ENCODE data around the gene PAK6.

The PAK6 gene

GRCh38 chr15:40287505-40287904, 48.6 kb downstream of the PAK6 start:
- 90% methylated on average over 3 of the region's 3 CpGs for WGBS

GRCh38 chr15:40287968-40288367, 49.1 kb downstream of the PAK6 start:
- no peak overlapping the region for H4K8ac ChIP-seq (ENCODE audit: low read length)
- H3K36me3 ChIP-seq (ENCODE audit: control insufficient read depth in 1 of 2, insufficient read depth in 2 of 2, low read depth in 1 of 2, low read length in 2 of 2) = no peaks in the 10 kb centered on the region
- H2BK120ac ChIP-seq (ENCODE audit: low read depth, low read length) = no peak overlapping the region
- H3K4me2 ChIP-seq (ENCODE audit: low read length, poor library complexity, severe bottlenecking) = no peak overlapping the region
- peaks cover 35% of the 10 kb centered on the region for H3K4me1 ChIP-seq (ENCODE audit: control insufficient read depth, insufficient read depth, low read depth, low read length)
- no peak overlapping the region for H2AK5ac ChIP-seq (ENCODE audit: low read length, severe bottlenecking)
- no peak overlapping the region for H3K4ac ChIP-seq (ENCODE audit: low read depth in 1 of 2, low read length in 2 of 2)
- H2BK15ac ChIP-seq (ENCODE audit: low read depth, poor library complexity, severe bottlenecking) = no peak overlapping the region
- no peak overlapping the region for H3K14ac ChIP-seq (ENCODE audit: low read length in 2 of 2)
- H4K91ac ChIP-seq (ENCODE audit: low read length) = no peak overlapping the region
- H2BK12ac ChIP-seq (ENCODE audit: low read length in 2 of 2) = no peak overlapping the region
- H2AFZ ChIP-seq (ENCODE audit: low read depth, low read length) = no peak overlapping the region
- no peak overlapping the region for H3K23ac ChIP-seq (ENCODE audit: low read length in 2 of 2)
- H3K18ac ChIP-seq (ENCODE audit: low read depth in 1 of 2, low read length in 2 of 2) = no peak overlapping the region
- H3K79me1 ChIP-seq (replicated peaks; ENCODE audit: low read length, poor library complexity, severe bottlenecking) = no peaks in the 10 kb centered on the region
- no peaks in the 10 kb centered on the region for H3K9me3 ChIP-seq (ENCODE audit: control insufficient read depth, low read length)
- 60% methylated on average over 4 of the region's 4 CpGs for WGBS
- DNase-seq = no peak
- H2BK5ac ChIP-seq (ENCODE audit: low read depth, low read length, poor library complexity, severe bottlenecking) = no peak overlapping the region
- no peak overlapping the region for H3K27ac ChIP-seq (ENCODE audit: low read length, poor library complexity, severe bottlenecking)
- peaks cover 48 to 50% of the 10 kb centered on the region in 2 experiments for H3K27me3 ChIP-seq (ENCODE audit: control insufficient read depth in 1 of 2, insufficient read depth in 1 of 2, low read length in 2 of 2)
- H3K9ac ChIP-seq (ENCODE audit: low read length) = no peak overlapping the region
- no peak overlapping the region for H3K4me3 ChIP-seq (ENCODE audit: insufficient read depth in 1 of 2, low read depth in 1 of 2, low read length in 2 of 2)

More at GRCh38 chr15:40287505-40287904, 48.6 kb downstream of the PAK6 start:
- Histone ChIP-seq H3K79me1 (replicated peaks; ENCODE audit: low read length, poor library complexity, severe bottlenecking) (no peaks in the 10 kb centered on the region), H3K23ac (ENCODE audit: low read length in 2 of 2) (no peak overlapping the region), H2AK5ac (ENCODE audit: low read length, severe bottlenecking) (no peak overlapping the region), H3K9me3 (ENCODE audit: control insufficient read depth, low read length) (no peaks in the 10 kb centered on the region), H3K27ac (ENCODE audit: low read length, poor library complexity, severe bottlenecking) (no peak overlapping the region), H3K27me3 (ENCODE audit: control insufficient read depth in 1 of 2, insufficient read depth in 1 of 2, low read length in 2 of 2) (peaks cover 45 to 50% of the 10 kb centered on the region in 2 experiments), H2BK12ac (ENCODE audit: low read length in 2 of 2) (no peak overlapping the region), H2AFZ (ENCODE audit: low read depth, low read length) (no peak overlapping the region), H2BK120ac (ENCODE audit: low read depth, low read length) (no peak overlapping the region), H3K4me1 (ENCODE audit: control insufficient read depth, insufficient read depth, low read depth, low read length) (peaks cover 39% of the 10 kb centered on the region), H2BK15ac (ENCODE audit: low read depth, poor library complexity, severe bottlenecking) (no peak overlapping the region), H3K9ac (ENCODE audit: low read length) (no peak overlapping the region), H3K4ac (ENCODE audit: low read depth in 1 of 2, low read length in 2 of 2) (no peak overlapping the region), H2BK5ac (ENCODE audit: low read depth, low read length, poor library complexity, severe bottlenecking) (no peak overlapping the region), H3K4me2 (ENCODE audit: low read length, poor library complexity, severe bottlenecking) (no peak overlapping the region), H3K36me3 (ENCODE audit: control insufficient read depth in 1 of 2, insufficient read depth in 2 of 2, low read depth in 1 of 2, low read length in 2 of 2) (no peaks in the 10 kb centered on the region), H3K18ac (ENCODE audit: low read depth in 1 of 2, low read length in 2 of 2) (no peak overlapping the region), H4K91ac (ENCODE audit: low read length) (no peak overlapping the region), H4K8ac (ENCODE audit: low read length) (no peak overlapping the region), H3K4me3 (ENCODE audit: insufficient read depth in 1 of 2, low read depth in 1 of 2, low read length in 2 of 2) (no peak overlapping the region), H3K14ac (ENCODE audit: low read length in 2 of 2) (no peak overlapping the region)
- DNase-seq = no peak

GRCh38 chr15:40289140-40289775, 50.4 kb downstream of the PAK6 start:
- no peak overlapping the region for H2BK120ac ChIP-seq (ENCODE audit: low read depth, low read length)
- no peak overlapping the region for H2BK15ac ChIP-seq (ENCODE audit: low read depth, poor library complexity, severe bottlenecking)
- H2BK12ac ChIP-seq (ENCODE audit: low read length in 2 of 2) = no peak overlapping the region
- WGBS = 73% methylated on average over 5 of the region's 6 CpGs
- no peak overlapping the region for H3K4ac ChIP-seq (ENCODE audit: low read depth in 1 of 2, low read length in 2 of 2)
- H3K9me3 ChIP-seq (ENCODE audit: control insufficient read depth, low read length) = no peaks in the 10 kb centered on the region
- H2AFZ ChIP-seq (ENCODE audit: low read depth, low read length) = no peak overlapping the region
- no peak overlapping the region for H3K4me3 ChIP-seq (ENCODE audit: insufficient read depth in 1 of 2, low read depth in 1 of 2, low read length in 2 of 2)
- H3K4me1 ChIP-seq (ENCODE audit: control insufficient read depth, insufficient read depth, low read depth, low read length) = peaks cover 27% of the 10 kb centered on the region
- no peak overlapping the region for H4K91ac ChIP-seq (ENCODE audit: low read length)
- H3K36me3 ChIP-seq (ENCODE audit: control insufficient read depth in 1 of 2, insufficient read depth in 2 of 2, low read depth in 1 of 2, low read length in 2 of 2) = no peaks in the 10 kb centered on the region
- H3K27me3 ChIP-seq (ENCODE audit: control insufficient read depth in 1 of 2, insufficient read depth in 1 of 2, low read length in 2 of 2) = peaks cover 50 to 51% of the 10 kb centered on the region in 2 experiments
- no peak overlapping the region for H2AK5ac ChIP-seq (ENCODE audit: low read length, severe bottlenecking)
- H3K23ac ChIP-seq (ENCODE audit: low read length in 2 of 2) = no peak overlapping the region
- H3K79me1 ChIP-seq (replicated peaks; ENCODE audit: low read length, poor library complexity, severe bottlenecking) = no peaks in the 10 kb centered on the region
- DNase-seq = no peak
- H2BK5ac ChIP-seq (ENCODE audit: low read depth, low read length, poor library complexity, severe bottlenecking) = no peak overlapping the region
- H3K27ac ChIP-seq (ENCODE audit: low read length, poor library complexity, severe bottlenecking) = no peak overlapping the region
- H3K9ac ChIP-seq (ENCODE audit: low read length) = no peak overlapping the region
- no peak overlapping the region for H4K8ac ChIP-seq (ENCODE audit: low read length)
- H3K14ac ChIP-seq (ENCODE audit: low read length in 2 of 2) = no peak overlapping the region
- H3K4me2 ChIP-seq (ENCODE audit: low read length, poor library complexity, severe bottlenecking) = no peak overlapping the region
- H3K18ac ChIP-seq (ENCODE audit: low read depth in 1 of 2, low read length in 2 of 2) = no peak overlapping the region

GRCh38 chr15:40290545-40290917, 51.7 kb downstream of the PAK6 start:
- no peak overlapping the region for H4K8ac ChIP-seq (ENCODE audit: low read length)
- H3K4me2 ChIP-seq (ENCODE audit: low read length, poor library complexity, severe bottlenecking) = no peak overlapping the region
- no peak overlapping the region for H4K91ac ChIP-seq (ENCODE audit: low read length)
- no peak overlapping the region for H3K9ac ChIP-seq (ENCODE audit: low read length)
- H2AK5ac ChIP-seq (ENCODE audit: low read length, severe bottlenecking) = no peak overlapping the region
- no peaks in the 10 kb centered on the region for H3K36me3 ChIP-seq (ENCODE audit: control insufficient read depth in 1 of 2, insufficient read depth in 2 of 2, low read depth in 1 of 2, low read length in 2 of 2)
- H3K4ac ChIP-seq (ENCODE audit: low read depth in 1 of 2, low read length in 2 of 2) = no peak overlapping the region
- no peak overlapping the region for H3K4me3 ChIP-seq (ENCODE audit: insufficient read depth in 1 of 2, low read depth in 1 of 2, low read length in 2 of 2)
- H3K9me3 ChIP-seq (ENCODE audit: control insufficient read depth, low read length) = no peaks in the 10 kb centered on the region
- no peak overlapping the region for H2BK120ac ChIP-seq (ENCODE audit: low read depth, low read length)
- peaks cover 62 to 63% of the 10 kb centered on the region in 2 experiments for H3K27me3 ChIP-seq (ENCODE audit: control insufficient read depth in 1 of 2, insufficient read depth in 1 of 2, low read length in 2 of 2)
- no peak overlapping the region for H3K14ac ChIP-seq (ENCODE audit: low read length in 2 of 2)
- H2BK15ac ChIP-seq (ENCODE audit: low read depth, poor library complexity, severe bottlenecking) = no peak overlapping the region
- H3K18ac ChIP-seq (ENCODE audit: low read depth in 1 of 2, low read length in 2 of 2) = no peak overlapping the region
- no peak overlapping the region for H3K27ac ChIP-seq (ENCODE audit: low read length, poor library complexity, severe bottlenecking)
- peaks cover 29% of the 10 kb centered on the region for H3K4me1 ChIP-seq (ENCODE audit: control insufficient read depth, insufficient read depth, low read depth, low read length)
- no peak overlapping the region for H2AFZ ChIP-seq (ENCODE audit: low read depth, low read length)
- no peak overlapping the region for H2BK12ac ChIP-seq (ENCODE audit: low read length in 2 of 2)
- WGBS = 58% methylated on average over 9 of the region's 12 CpGs
- H3K79me1 ChIP-seq (replicated peaks; ENCODE audit: low read length, poor library complexity, severe bottlenecking) = no peaks in the 10 kb centered on the region
- no peak overlapping the region for H3K23ac ChIP-seq (ENCODE audit: low read length in 2 of 2)
- no peak overlapping the region for H2BK5ac ChIP-seq (ENCODE audit: low read depth, low read length, poor library complexity, severe bottlenecking)
- DNase-seq = no peak

Measured in mesenchymal stem cell (in vitro differentiated cells and primary cell).